Measurements from ENCODE around the gene ARHGEF17. TPM values are rescaled to one million over a fixed set of nuclear protein-coding genes. Genes with fewer than 3 reads are reported as not detected.

Gene ARHGEF17
- polyA plus RNA-seq, 3 donors: 0.16 to 1.2 (median 0.55) TPM

GRCh38 chr11:73269459-73270015 is 38.5 kb upstream of the ARHGEF17 start:
- H3K4me2 ChIP-seq (replicated peaks; ENCODE audit: extremely low read depth, low read length, poor library complexity, severe bottlenecking): no peak overlapping the region
- no peak for DNase-seq
- H3K4me1 ChIP-seq (ENCODE audit: control insufficient read depth in 1 of 2, insufficient read depth in 2 of 2, low read length in 2 of 2): peaks cover 53 to 55% of the 10 kb centered on the region in 2 donors

More at GRCh38 chr11:73269459-73270015, 38.5 kb upstream of the ARHGEF17 start:
- no peak overlapping the region for H2AFZ ChIP-seq (ENCODE audit: insufficient read depth, low read depth, low read length, poor library complexity, severe bottlenecking)
- no peaks in the 10 kb centered on the region for H4K20me1 ChIP-seq (ENCODE audit: insufficient read depth, low read length)
- H3K27ac ChIP-seq (ENCODE audit: low read depth in 1 of 2, low read length in 2 of 2): peak overlapping the region; percentile 21 to 42
- peaks cover 7 to 21% of the 10 kb centered on the region in 2 donors for H3K27me3 ChIP-seq (ENCODE audit: control insufficient read depth in 2 of 2, insufficient read depth in 2 of 2, low read length in 2 of 2)
- peak overlapping the region; percentile 40 to 84 (median 63) for H3K27ac Mint-ChIP-seq
- peak overlapping the region in 1 of 2 donors; percentile 39 for H3K4me3 Mint-ChIP-seq
- peaks cover 0 to 5% of the 10 kb centered on the region in 2 donors for H3K9me3 ChIP-seq (replicated peaks in 1 of 2; ENCODE audit: control insufficient read depth in 1 of 2, insufficient read depth in 1 of 2, low read length in 2 of 2)
- no peak overlapping the region for H3K9ac ChIP-seq (ENCODE audit: insufficient read depth, low read length, poor library complexity, severe bottlenecking)
- no peak overlapping the region for H3K4me3 ChIP-seq (replicated peaks in 1 of 3; ENCODE audit: low read depth in 2 of 3, low read length in 3 of 3)
- H3K36me3 Mint-ChIP-seq: peaks cover 0 to 4% of the 10 kb centered on the region in 2 donors
- TF ChIP-seq CTCF (IDR thresholded peaks at IDR 0.05): no peak
- H3K9me3 Mint-ChIP-seq: peaks cover 0 to 5% (median 0%) of the 10 kb centered on the region in 7 donors
- H3K27me3 Mint-ChIP-seq (ENCODE audit: low read depth in 3 of 3): peaks cover 28 to 30% (median 30%) of the 10 kb centered on the region in 3 donors
- 90% methylated on average over 5 of the region's 7 CpGs for WGBS (ENCODE audit: insufficient coverage)
- H3K79me2 ChIP-seq (ENCODE audit: insufficient read depth, low read length): no peaks in the 10 kb centered on the region
- peaks cover 62% of the 10 kb centered on the region for H3K4me1 Mint-ChIP-seq
- intact Hi-C loops (cut with micrococcal nuclease): no loop called here
- H3K36me3 ChIP-seq (replicated peaks in 1 of 2; ENCODE audit: control insufficient read depth in 1 of 2, insufficient read depth in 2 of 2, low read length in 2 of 2): no peaks in the 10 kb centered on the region
